ENCODE results near the gene MTMR10. TPM values are rescaled to one million over a fixed set of nuclear protein-coding genes. Genes with fewer than 3 reads are reported as not detected.

MTMR10 gene
- total RNA-seq, 1 experiment from 2014 or later: 23.2 TPM

DNA sequence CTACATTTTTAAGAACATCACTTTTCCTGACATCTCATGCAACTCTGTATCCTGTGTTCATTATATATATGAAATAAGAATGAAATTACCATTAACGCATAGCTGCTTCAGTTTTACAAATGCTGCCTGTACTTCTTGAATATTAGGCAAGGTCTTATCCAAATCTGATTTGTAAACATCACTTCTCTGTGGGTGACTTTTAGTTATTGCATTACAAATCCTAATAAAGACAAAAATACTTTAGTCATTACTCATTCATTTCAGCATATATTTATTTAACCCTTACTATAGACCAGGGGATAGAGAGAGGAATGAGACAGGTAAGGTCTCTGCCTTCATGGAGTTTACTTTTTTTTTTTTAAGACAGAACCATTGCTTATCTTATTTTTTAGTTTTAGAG is 36.8 kb downstream of the MTMR10 start:
- Histone ChIP-seq H4K5ac (ENCODE audit: insufficient read length, low read depth, low read length) (no peak overlapping the region), H3K27me3 (ENCODE audit: insufficient read depth, low read length) (no peaks in the 10 kb centered on the region), H4K91ac (ENCODE audit: insufficient read length, low read depth, low read length) (no peak overlapping the region), H2BK12ac (ENCODE audit: insufficient read length, low read depth, low read length) (no peak overlapping the region), H4K20me1 (ENCODE audit: control insufficient read depth, insufficient read depth, insufficient read length) (no peaks in the 10 kb centered on the region), H2BK15ac (ENCODE audit: low read depth, low read length) (no peak overlapping the region), H3K56ac (ENCODE audit: insufficient read length, low read depth, low read length) (no peak overlapping the region), H2BK5ac (ENCODE audit: insufficient read length, low read length) (no peak overlapping the region), H3K79me1 (ENCODE audit: insufficient read depth, low read depth, low read length, poor library complexity, severe bottlenecking) (no peaks in the 10 kb centered on the region), H3K23me2 (ENCODE audit: insufficient read length, low read depth, low read length, poor library complexity, severe bottlenecking) (no peaks in the 10 kb centered on the region), H3K14ac (ENCODE audit: insufficient read depth, low read length) (no peak overlapping the region), H3K4ac (ENCODE audit: low read depth, low read length) (no peak overlapping the region), H3K4me2 (ENCODE audit: insufficient read depth, insufficient read length, low read length) (no peak overlapping the region), H3K23ac (ENCODE audit: insufficient read length, low read depth, low read length) (no peak overlapping the region), H2AK5ac (ENCODE audit: insufficient read length, low read length) (no peak overlapping the region), H3T11ph (ENCODE audit: low read length) (no peak overlapping the region), H2BK20ac (ENCODE audit: low read depth, low read length, poor library complexity, severe bottlenecking) (no peak overlapping the region), H2BK120ac (ENCODE audit: low read depth, low read length, poor library complexity, severe bottlenecking) (no peak overlapping the region), H3K9me3 (ENCODE audit: control insufficient read depth, low read depth, low read length) (no peaks in the 10 kb centered on the region), H3K27ac (ENCODE audit: insufficient read length, low read depth, low read length) (no peak overlapping the region), H3K9ac (ENCODE audit: extremely low read depth, insufficient read length, low read length) (no peak overlapping the region), H2AFZ (ENCODE audit: low read length) (no peak overlapping the region), H3K79me2 (ENCODE audit: insufficient read depth, low read length) (no peaks in the 10 kb centered on the region), H4K8ac (replicated peaks; ENCODE audit: insufficient read length, low read depth, low read length) (no peak overlapping the region), H3K18ac (ENCODE audit: insufficient read length, low read depth, low read length) (no peak overlapping the region), H3K4me1 (ENCODE audit: insufficient read depth, low read length) (no peaks in the 10 kb centered on the region; the same call in 1 of the 2 replicates)
- Mint-ChIP-seq H3K27ac (no peak overlapping the region), H3K27me3 (ENCODE audit: low read depth) (no peaks in the 10 kb centered on the region), H3K4me1 (peaks cover 5 to 10% of the 10 kb centered on the region in 2 experiments; a peak in 2 of 4 replicates), H3K4me3 (no peak overlapping the region), H3K9me3 (peaks cover 0 to under 1% of the 10 kb centered on the region in 2 experiments; a peak in 1 of 5 replicates), H3K36me3 (ENCODE audit: insufficient read depth in 1 of 3, low read depth in 3 of 3) (peaks cover 25 to 82% (median 65%) of the 10 kb centered on the region in 3 experiments; a peak in 6 of 7 replicates)
- WGBS (ENCODE audit: extremely low coverage, insufficient read length, low lambda C conversion rate): no CpG with 5 or more reads among the region's 1 CpG
- TF ChIP-seq, protein P1, sequence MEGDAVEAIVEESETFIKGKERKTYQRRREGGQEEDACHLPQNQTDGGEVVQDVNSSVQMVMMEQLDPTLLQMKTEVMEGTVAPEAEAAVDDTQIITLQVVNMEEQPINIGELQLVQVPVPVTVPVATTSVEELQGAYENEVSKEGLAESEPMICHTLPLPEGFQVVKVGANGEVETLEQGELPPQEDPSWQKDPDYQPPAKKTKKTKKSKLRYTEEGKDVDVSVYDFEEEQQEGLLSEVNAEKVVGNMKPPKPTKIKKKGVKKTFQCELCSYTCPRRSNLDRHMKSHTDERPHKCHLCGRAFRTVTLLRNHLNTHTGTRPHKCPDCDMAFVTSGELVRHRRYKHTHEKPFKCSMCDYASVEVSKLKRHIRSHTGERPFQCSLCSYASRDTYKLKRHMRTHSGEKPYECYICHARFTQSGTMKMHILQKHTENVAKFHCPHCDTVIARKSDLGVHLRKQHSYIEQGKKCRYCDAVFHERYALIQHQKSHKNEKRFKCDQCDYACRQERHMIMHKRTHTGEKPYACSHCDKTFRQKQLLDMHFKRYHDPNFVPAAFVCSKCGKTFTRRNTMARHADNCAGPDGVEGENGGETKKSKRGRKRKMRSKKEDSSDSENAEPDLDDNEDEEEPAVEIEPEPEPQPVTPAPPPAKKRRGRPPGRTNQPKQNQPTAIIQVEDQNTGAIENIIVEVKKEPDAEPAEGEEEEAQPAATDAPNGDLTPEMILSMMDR (conservative IDR thresholded peaks at IDR 0.05): no peak
- no peak for DNase-seq

All from H9 (cell line).